Duodenal mucosa (tissue), 2 donors: ENCODE data around the gene MPV17L2.

Experiments
- H3K27ac ChIP-seq: one replicate; pipeline ENCODE4 v1.7.0; 2013; ENCODE audit warnings: low read depth, low read length
- H3K27me3 ChIP-seq, 2 donors: one replicate each; pipeline ENCODE4 v1.7.0; 2013; ENCODE audit warnings: low read length in 2 of 2, control low read depth in 1 of 2; ENCODE audit not compliant: insufficient read depth in 2 of 2, control insufficient read depth in 1 of 2
- H3K36me3 ChIP-seq, 2 donors: one replicate each; pipeline ENCODE4 v1.7.0; 2013; ENCODE audit warnings: low read length in 2 of 2, control low read depth in 1 of 2; ENCODE audit not compliant: insufficient read depth in 2 of 2, control insufficient read depth in 1 of 2
- H3K4me1 ChIP-seq, 2 donors: one replicate each; pipeline ENCODE4 v1.7.0; 2013; ENCODE audit warnings: low read length in 2 of 2, control low read depth in 1 of 2; ENCODE audit not compliant: insufficient read depth in 2 of 2, control insufficient read depth in 1 of 2
- H3K4me3 ChIP-seq, 2 donors: one replicate each; pipeline ENCODE4 v1.7.0; 2013; ENCODE audit warnings: low read length in 2 of 2, low read depth in 1 of 2
- H3K9ac ChIP-seq, 2 donors: one replicate each; pipeline ENCODE4 v1.7.0; 2013; ENCODE audit warnings: low read length in 2 of 2, low read depth in 1 of 2
- H3K9me3 ChIP-seq, 2 donors: one replicate each; pipeline ENCODE4 v1.7.0; 2013; ENCODE audit warnings: low read length in 2 of 2, control low read depth in 1 of 2; ENCODE audit not compliant: control insufficient read depth in 1 of 2

MPV17L2 gene

GRCh38 chr19:18171605-18172327 is 21.3 kb upstream of the MPV17L2 start:
- peaks cover 4 to 25% of the 10 kb centered on the region in 2 donors for H3K36me3 ChIP-seq
- H3K4me3 ChIP-seq, result no peak overlapping the region
- peaks cover 18 to 23% of the 10 kb centered on the region in 2 donors for H3K4me1 ChIP-seq
- no peak overlapping the region for H3K27ac ChIP-seq
- no peaks in the 10 kb centered on the region for H3K9me3 ChIP-seq
- H3K27me3 ChIP-seq, result no peaks in the 10 kb centered on the region
- no peak overlapping the region for H3K9ac ChIP-seq

GRCh38 chr19:18172331-18173053 is 20.5 kb upstream of the MPV17L2 start:
- no peak overlapping the region for H3K4me3 ChIP-seq
- peaks cover 18 to 23% of the 10 kb centered on the region in 2 donors for H3K4me1 ChIP-seq
- H3K27me3 ChIP-seq, result no peaks in the 10 kb centered on the region
- H3K27ac ChIP-seq, result peak overlapping the region; percentile 10
- no peak overlapping the region for H3K9ac ChIP-seq
- no peaks in the 10 kb centered on the region for H3K9me3 ChIP-seq
- peaks cover 8 to 27% of the 10 kb centered on the region in 2 donors for H3K36me3 ChIP-seq

GRCh38 chr19:18173054-18173571 is 19.9 kb upstream of the MPV17L2 start:
- H3K36me3 ChIP-seq, result peaks cover 5 to 26% of the 10 kb centered on the region in 2 donors
- peaks cover 18 to 23% of the 10 kb centered on the region in 2 donors for H3K4me1 ChIP-seq
- H3K9me3 ChIP-seq, result no peaks in the 10 kb centered on the region
- H3K27ac ChIP-seq, result peak overlapping the region; percentile 73
- no peaks in the 10 kb centered on the region for H3K27me3 ChIP-seq
- H3K9ac ChIP-seq, result peak overlapping the region; percentile 79 to 91
- H3K4me3 ChIP-seq, result peak overlapping the region; percentile 88 to 92

GRCh38 chr19:18173572-18174288 is 19.3 kb upstream of the MPV17L2 start, which contains the start of gene IFI30:
TSS of gene IFI30 (plus strand) at chr19:18173813. CDS start at chr19:18173842, 29 bp downstream.
- Histone ChIP-seq H3K9me3 (no peaks in the 10 kb centered on the region), H3K27ac (peak within 1 kb of the TSS; percentile 77), H3K36me3 (peaks cover 5 to 24% of the 10 kb centered on the region in 2 donors), H3K27me3 (no peaks in the 10 kb centered on the region), H3K4me1 (peaks cover 18 to 23% of the 10 kb centered on the region in 2 donors), H3K9ac (peak within 1 kb of the TSS; percentile 79 to 91), H3K4me3 (peak within 1 kb of the TSS; percentile 88 to 92)

- H3K36me3 ChIP-seq, result peaks cover 5 to 17% of the 10 kb centered on the region in 2 donors
- no peaks in the 10 kb centered on the region for H3K27me3 ChIP-seq
- peak overlapping the region; percentile 79 to 91 for H3K9ac ChIP-seq
- H3K27ac ChIP-seq, result no peak overlapping the region
- peaks cover 18 to 23% of the 10 kb centered on the region in 2 donors for H3K4me1 ChIP-seq
- no peaks in the 10 kb centered on the region for H3K9me3 ChIP-seq
- peak overlapping the region; percentile 88 to 92 for H3K4me3 ChIP-seq
These were observed 18.0 kb upstream of the MPV17L2 start for GRCh38 chr19:18174983-18175382.

- H3K4me3 ChIP-seq, result no peak overlapping the region
- H3K27me3 ChIP-seq, result no peaks in the 10 kb centered on the region
- peaks cover 18 to 23% of the 10 kb centered on the region in 2 donors for H3K4me1 ChIP-seq
- H3K27ac ChIP-seq, result no peak overlapping the region
- H3K36me3 ChIP-seq, result peaks cover 5 to 17% of the 10 kb centered on the region in 2 donors
- H3K9me3 ChIP-seq, result no peaks in the 10 kb centered on the region
- no peak overlapping the region for H3K9ac ChIP-seq
These were observed 16.4 kb upstream of the MPV17L2 start for GRCh38 chr19:18176367-18177310.

GRCh38 chr19:18179957-18180356 is 13.1 kb upstream of the MPV17L2 start:
- H3K36me3 ChIP-seq, result peaks cover 5 to 17% of the 10 kb centered on the region in 2 donors
- H3K9ac ChIP-seq, result no peak overlapping the region
- no peak overlapping the region for H3K27ac ChIP-seq
- peaks cover 4 to 6% of the 10 kb centered on the region in 2 donors for H3K4me1 ChIP-seq
- no peaks in the 10 kb centered on the region for H3K27me3 ChIP-seq
- no peak overlapping the region for H3K4me3 ChIP-seq
- H3K9me3 ChIP-seq, result no peaks in the 10 kb centered on the region

- Histone ChIP-seq H3K27ac (no peak overlapping the region), H3K36me3 (no peaks in the 10 kb centered on the region), H3K27me3 (no peaks in the 10 kb centered on the region), H3K9ac (no peak overlapping the region), H3K4me1 (no peaks in the 10 kb centered on the region), H3K9me3 (no peaks in the 10 kb centered on the region), H3K4me3 (no peak overlapping the region)
These were observed 9.5 kb upstream of the MPV17L2 start for GRCh38 chr19:18183529-18183928.

- Histone ChIP-seq H3K9me3 (no peaks in the 10 kb centered on the region), H3K4me3 (no peak overlapping the region), H3K9ac (no peak overlapping the region), H3K36me3 (no peaks in the 10 kb centered on the region), H3K4me1 (no peaks in the 10 kb centered on the region), H3K27me3 (no peaks in the 10 kb centered on the region), H3K27ac (no peak overlapping the region)
These were observed 7.5 kb upstream of the MPV17L2 start for GRCh38 chr19:18185538-18185937.
